Measurements from ENCODE around the gene RAB7A. TPM values are rescaled to one million over a fixed set of nuclear protein-coding genes. Genes with fewer than 3 reads are reported as not detected.

Gene RAB7A
- polyA plus RNA-seq, 3 donors = 192 to 261 (median 223) TPM

DNA sequence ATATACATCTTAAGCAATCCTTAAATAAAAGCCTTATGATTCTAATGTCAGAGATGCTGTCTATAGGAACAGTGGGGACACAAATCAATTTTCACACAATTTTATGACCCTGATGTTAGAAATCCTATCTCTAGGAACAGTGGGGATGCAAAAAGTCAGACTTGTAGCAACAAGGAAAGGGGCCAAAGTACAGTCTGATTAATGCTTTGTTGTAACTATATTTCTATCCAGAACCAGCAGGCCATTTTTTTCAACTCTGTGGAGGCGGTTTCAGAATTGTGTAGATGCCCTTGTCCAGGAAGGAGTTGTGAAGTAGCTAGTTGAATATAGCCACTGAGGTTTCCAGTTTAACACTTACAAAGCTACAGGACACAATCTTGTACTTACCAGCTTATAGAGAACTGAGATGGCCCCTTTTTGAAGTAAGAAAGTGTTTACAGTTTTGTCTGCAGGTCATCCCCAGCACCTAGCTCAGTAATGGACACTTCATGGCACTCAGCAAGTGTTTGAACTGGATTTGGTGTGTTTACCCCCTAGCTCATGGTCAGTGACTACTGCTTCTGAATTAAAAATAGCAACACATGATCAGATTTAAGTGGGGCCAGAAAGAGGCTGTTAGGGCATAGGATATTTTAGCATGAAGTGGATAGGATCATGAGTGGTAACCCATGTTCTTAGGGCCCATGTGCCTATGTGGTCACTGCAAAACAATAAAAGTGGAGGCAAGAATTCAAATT is 54.3 kb downstream of the RAB7A start:
- Histone ChIP-seq H3K27ac (ENCODE audit: low read depth in 1 of 2, low read length in 2 of 2) (peak overlapping the region in 1 of 2 donors; percentile 32), H3K27me3 (ENCODE audit: control insufficient read depth in 2 of 2, insufficient read depth in 2 of 2, low read length in 2 of 2) (no peaks in the 10 kb centered on the region), H3K79me2 (ENCODE audit: insufficient read depth, low read length) (peaks cover 99% of the 10 kb centered on the region), H3K4me1 (ENCODE audit: control insufficient read depth in 1 of 2, insufficient read depth in 2 of 2, low read length in 2 of 2) (peaks cover 13 to 28% of the 10 kb centered on the region in 2 donors), H3K9ac (ENCODE audit: insufficient read depth, low read length, poor library complexity, severe bottlenecking) (no peak overlapping the region), H2AFZ (ENCODE audit: insufficient read depth, low read depth, low read length, poor library complexity, severe bottlenecking) (no peak overlapping the region), H3K9me3 (replicated peaks in 1 of 2; ENCODE audit: control insufficient read depth in 1 of 2, insufficient read depth in 1 of 2, low read length in 2 of 2) (no peaks in the 10 kb centered on the region), H3K4me2 (replicated peaks; ENCODE audit: extremely low read depth, low read length, poor library complexity, severe bottlenecking) (no peak overlapping the region), H4K20me1 (ENCODE audit: insufficient read depth, low read length) (peaks cover 100% of the 10 kb centered on the region), H3K36me3 (replicated peaks in 1 of 2; ENCODE audit: control insufficient read depth in 1 of 2, insufficient read depth in 2 of 2, low read length in 2 of 2) (peaks cover 0 to 7% of the 10 kb centered on the region in 2 donors), H3K4me3 (replicated peaks in 1 of 3; ENCODE audit: low read depth in 2 of 3, low read length in 3 of 3) (no peak overlapping the region)
- intact Hi-C loops (cut with micrococcal nuclease) = no loop called here
- WGBS (ENCODE audit: insufficient coverage) = no CpG with 5 or more reads among the region's 1 CpG
- peaks cover 8 to 20% of the 10 kb centered on the region in 2 donors for H3K36me3 Mint-ChIP-seq
- H3K27me3 Mint-ChIP-seq (ENCODE audit: low read depth in 3 of 3) = peaks cover 0 to 2% (median 0%) of the 10 kb centered on the region in 3 donors
- H3K9me3 Mint-ChIP-seq = no peaks in the 10 kb centered on the region
- no peak overlapping the region for H3K4me3 Mint-ChIP-seq
- DNase-seq = no peak
- TF ChIP-seq, protein P1, sequence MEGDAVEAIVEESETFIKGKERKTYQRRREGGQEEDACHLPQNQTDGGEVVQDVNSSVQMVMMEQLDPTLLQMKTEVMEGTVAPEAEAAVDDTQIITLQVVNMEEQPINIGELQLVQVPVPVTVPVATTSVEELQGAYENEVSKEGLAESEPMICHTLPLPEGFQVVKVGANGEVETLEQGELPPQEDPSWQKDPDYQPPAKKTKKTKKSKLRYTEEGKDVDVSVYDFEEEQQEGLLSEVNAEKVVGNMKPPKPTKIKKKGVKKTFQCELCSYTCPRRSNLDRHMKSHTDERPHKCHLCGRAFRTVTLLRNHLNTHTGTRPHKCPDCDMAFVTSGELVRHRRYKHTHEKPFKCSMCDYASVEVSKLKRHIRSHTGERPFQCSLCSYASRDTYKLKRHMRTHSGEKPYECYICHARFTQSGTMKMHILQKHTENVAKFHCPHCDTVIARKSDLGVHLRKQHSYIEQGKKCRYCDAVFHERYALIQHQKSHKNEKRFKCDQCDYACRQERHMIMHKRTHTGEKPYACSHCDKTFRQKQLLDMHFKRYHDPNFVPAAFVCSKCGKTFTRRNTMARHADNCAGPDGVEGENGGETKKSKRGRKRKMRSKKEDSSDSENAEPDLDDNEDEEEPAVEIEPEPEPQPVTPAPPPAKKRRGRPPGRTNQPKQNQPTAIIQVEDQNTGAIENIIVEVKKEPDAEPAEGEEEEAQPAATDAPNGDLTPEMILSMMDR (IDR thresholded peaks at IDR 0.05) = no peak
- peak overlapping the region in 2 of 7 donors; percentile 12 for H3K27ac Mint-ChIP-seq
- peaks cover 62% of the 10 kb centered on the region for H3K4me1 Mint-ChIP-seq

DNA sequence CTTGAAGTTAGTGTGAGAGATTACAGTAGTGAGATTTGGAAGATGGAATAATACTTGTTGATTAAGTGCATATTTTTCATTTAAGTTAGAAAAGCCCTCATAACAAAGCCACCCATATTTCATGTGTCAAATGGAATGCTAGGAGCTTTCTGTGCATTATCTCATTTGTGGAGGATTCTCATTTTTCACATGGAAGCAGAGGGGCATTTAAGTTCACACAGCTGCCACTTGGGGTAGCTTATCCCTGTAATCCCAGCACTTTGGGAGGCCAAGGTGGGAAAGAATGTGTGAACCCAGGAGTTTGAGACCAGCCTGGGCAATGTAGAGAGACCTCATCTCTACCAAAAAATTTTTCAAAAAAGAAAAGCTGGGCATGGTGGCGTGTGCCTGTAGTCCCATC is 55.2 kb downstream of the RAB7A start:
- H3K4me3 Mint-ChIP-seq = no peak overlapping the region
- no CpG with 5 or more reads among the region's 1 CpG for WGBS (ENCODE audit: insufficient coverage)
- no peaks in the 10 kb centered on the region for H3K9me3 ChIP-seq (replicated peaks in 1 of 2; ENCODE audit: control insufficient read depth in 1 of 2, insufficient read depth in 1 of 2, low read length in 2 of 2)
- DNase-seq = no peak
- peaks cover 8 to 17% of the 10 kb centered on the region in 2 donors for H3K36me3 Mint-ChIP-seq
- peaks cover 18 to 32% of the 10 kb centered on the region in 2 donors for H3K4me1 ChIP-seq (ENCODE audit: control insufficient read depth in 1 of 2, insufficient read depth in 2 of 2, low read length in 2 of 2)
- peaks cover 99% of the 10 kb centered on the region for H3K79me2 ChIP-seq (ENCODE audit: insufficient read depth, low read length)
- H3K4me3 ChIP-seq (replicated peaks in 1 of 3; ENCODE audit: low read depth in 2 of 3, low read length in 3 of 3) = no peak overlapping the region
- H4K20me1 ChIP-seq (ENCODE audit: insufficient read depth, low read length) = peaks cover 100% of the 10 kb centered on the region
- TF ChIP-seq, protein P1 (IDR thresholded peaks at IDR 0.05) = no peak
- H3K9ac ChIP-seq (ENCODE audit: insufficient read depth, low read length, poor library complexity, severe bottlenecking) = no peak overlapping the region
- peaks cover 0 to 2% (median 0%) of the 10 kb centered on the region in 3 donors for H3K27me3 Mint-ChIP-seq (ENCODE audit: low read depth in 3 of 3)
- H3K27ac ChIP-seq (ENCODE audit: low read depth in 1 of 2, low read length in 2 of 2) = no peak overlapping the region
- H3K27me3 ChIP-seq (ENCODE audit: control insufficient read depth in 2 of 2, insufficient read depth in 2 of 2, low read length in 2 of 2) = no peaks in the 10 kb centered on the region
- no peak overlapping the region for H2AFZ ChIP-seq (ENCODE audit: insufficient read depth, low read depth, low read length, poor library complexity, severe bottlenecking)
- H3K4me2 ChIP-seq (replicated peaks; ENCODE audit: extremely low read depth, low read length, poor library complexity, severe bottlenecking) = no peak overlapping the region
- H3K36me3 ChIP-seq (replicated peaks in 1 of 2; ENCODE audit: control insufficient read depth in 1 of 2, insufficient read depth in 2 of 2, low read length in 2 of 2) = peaks cover 0 to 5% of the 10 kb centered on the region in 2 donors
- H3K4me1 Mint-ChIP-seq = peaks cover 64% of the 10 kb centered on the region
- peak overlapping the region in 2 of 7 donors; percentile 2 to 47 for H3K27ac Mint-ChIP-seq
- intact Hi-C loops (cut with micrococcal nuclease) = no loop called here
- H3K9me3 Mint-ChIP-seq = no peaks in the 10 kb centered on the region

Data from CD14-positive monocyte (primary cell).